ENCODE measurements around the gene LRRC32. TPM values are rescaled to one million over a fixed set of nuclear protein-coding genes. Genes with fewer than 3 reads are reported as not detected.

Gene LRRC32, protein sequence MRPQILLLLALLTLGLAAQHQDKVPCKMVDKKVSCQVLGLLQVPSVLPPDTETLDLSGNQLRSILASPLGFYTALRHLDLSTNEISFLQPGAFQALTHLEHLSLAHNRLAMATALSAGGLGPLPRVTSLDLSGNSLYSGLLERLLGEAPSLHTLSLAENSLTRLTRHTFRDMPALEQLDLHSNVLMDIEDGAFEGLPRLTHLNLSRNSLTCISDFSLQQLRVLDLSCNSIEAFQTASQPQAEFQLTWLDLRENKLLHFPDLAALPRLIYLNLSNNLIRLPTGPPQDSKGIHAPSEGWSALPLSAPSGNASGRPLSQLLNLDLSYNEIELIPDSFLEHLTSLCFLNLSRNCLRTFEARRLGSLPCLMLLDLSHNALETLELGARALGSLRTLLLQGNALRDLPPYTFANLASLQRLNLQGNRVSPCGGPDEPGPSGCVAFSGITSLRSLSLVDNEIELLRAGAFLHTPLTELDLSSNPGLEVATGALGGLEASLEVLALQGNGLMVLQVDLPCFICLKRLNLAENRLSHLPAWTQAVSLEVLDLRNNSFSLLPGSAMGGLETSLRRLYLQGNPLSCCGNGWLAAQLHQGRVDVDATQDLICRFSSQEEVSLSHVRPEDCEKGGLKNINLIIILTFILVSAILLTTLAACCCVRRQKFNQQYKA
- total RNA-seq (2013), result 0.10 TPM
- polyA plus RNA-seq (1 to 10 TPM in 1 of 3 donors, not detected in 2; 1.5 TPM), polyA minus RNA-seq (0.24 and 1.1 TPM in 2 replicates), total RNA-seq (0.37 to 4.2 (median 1.5) reads per million in 11 experiments)

DNA sequence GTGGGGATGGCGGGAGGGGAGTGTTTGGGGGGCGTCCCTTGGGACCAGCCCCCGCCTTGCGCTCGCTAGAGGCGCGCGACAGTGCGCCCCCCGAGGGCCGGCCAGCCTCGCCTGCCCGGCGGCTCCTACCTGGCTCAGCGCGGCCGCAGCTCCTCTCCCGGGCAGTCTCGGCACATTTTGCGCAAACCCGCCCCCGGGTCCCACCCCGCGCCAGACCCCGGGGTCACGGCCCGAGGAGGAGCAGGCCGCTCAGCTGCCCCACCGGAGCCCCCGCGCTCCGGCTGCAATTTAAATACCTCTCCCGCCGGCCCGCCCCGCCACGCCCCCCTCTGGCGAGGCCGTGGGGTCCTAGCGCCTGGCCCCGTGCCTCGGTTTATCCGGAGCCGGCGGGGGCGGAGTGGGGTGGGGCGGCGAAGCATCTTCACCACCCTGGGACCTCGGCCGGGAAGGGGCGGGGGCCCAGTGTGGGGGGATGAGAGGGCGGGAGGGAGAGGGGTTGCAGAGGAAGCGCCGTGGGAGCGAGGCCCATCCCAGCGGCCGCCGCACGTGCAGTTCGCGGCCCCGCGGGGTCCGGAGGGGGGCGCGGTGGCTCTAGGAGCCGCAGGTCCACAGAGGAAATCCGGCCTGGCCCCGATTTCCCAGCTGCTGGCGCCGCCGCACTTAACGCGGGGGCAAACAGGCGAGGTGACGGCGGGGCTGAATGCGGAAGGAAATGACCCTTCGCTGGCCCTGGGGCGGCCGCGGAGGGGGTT lies at the start of gene LRRC32:
TSS of gene LRRC32 (minus strand) at position 263 of the 752 bp plus-strand sequence. CDS start 4,793 bp downstream, outside the sequence.
- H3K27me3 Mint-ChIP-seq (ENCODE audit: low read depth in 3 of 3), result peaks cover 44 to 80% (median 57%) of the 10 kb centered on the region in 3 donors
- WGBS (ENCODE audit: insufficient coverage), result under 1% methylated on average over 77 of the region's 82 CpGs
- peak; percentile 76 to 84 (median 81) for DNase-seq
- Histone ChIP-seq H3K79me2 (ENCODE audit: insufficient read depth, low read length) (no peaks in the 10 kb centered on the region), H3K27me3 (ENCODE audit: control insufficient read depth in 2 of 2, insufficient read depth in 2 of 2, low read length in 2 of 2) (peaks cover 25 to 60% of the 10 kb centered on the region in 2 donors), H3K4me2 (replicated peaks; ENCODE audit: extremely low read depth, low read length, poor library complexity, severe bottlenecking) (peak within 1 kb of the TSS; percentile 77), H3K36me3 (replicated peaks in 1 of 2; ENCODE audit: control insufficient read depth in 1 of 2, insufficient read depth in 2 of 2, low read length in 2 of 2) (no peaks in the 10 kb centered on the region), H3K4me1 (ENCODE audit: control insufficient read depth in 1 of 2, insufficient read depth in 2 of 2, low read length in 2 of 2) (peaks cover 27 to 35% of the 10 kb centered on the region in 2 donors), H3K9me3 (replicated peaks in 1 of 2; ENCODE audit: control insufficient read depth in 1 of 2, insufficient read depth in 1 of 2, low read length in 2 of 2) (no peaks in the 10 kb centered on the region), H3K4me3 (replicated peaks in 1 of 3; ENCODE audit: low read depth in 2 of 3, low read length in 3 of 3) (peak within 1 kb of the TSS in 2 of 3 experiments; percentile 0 to 65), H2AFZ (ENCODE audit: insufficient read depth, low read depth, low read length, poor library complexity, severe bottlenecking) (peak within 1 kb of the TSS; percentile 52), H4K20me1 (ENCODE audit: insufficient read depth, low read length) (no peaks in the 10 kb centered on the region), H3K9ac (ENCODE audit: insufficient read depth, low read length, poor library complexity, severe bottlenecking) (peak within 1 kb of the TSS; percentile 53), H3K27ac (ENCODE audit: low read depth in 1 of 2, low read length in 2 of 2) (no peak within 1 kb of the TSS)
- TF ChIP-seq, protein P1, sequence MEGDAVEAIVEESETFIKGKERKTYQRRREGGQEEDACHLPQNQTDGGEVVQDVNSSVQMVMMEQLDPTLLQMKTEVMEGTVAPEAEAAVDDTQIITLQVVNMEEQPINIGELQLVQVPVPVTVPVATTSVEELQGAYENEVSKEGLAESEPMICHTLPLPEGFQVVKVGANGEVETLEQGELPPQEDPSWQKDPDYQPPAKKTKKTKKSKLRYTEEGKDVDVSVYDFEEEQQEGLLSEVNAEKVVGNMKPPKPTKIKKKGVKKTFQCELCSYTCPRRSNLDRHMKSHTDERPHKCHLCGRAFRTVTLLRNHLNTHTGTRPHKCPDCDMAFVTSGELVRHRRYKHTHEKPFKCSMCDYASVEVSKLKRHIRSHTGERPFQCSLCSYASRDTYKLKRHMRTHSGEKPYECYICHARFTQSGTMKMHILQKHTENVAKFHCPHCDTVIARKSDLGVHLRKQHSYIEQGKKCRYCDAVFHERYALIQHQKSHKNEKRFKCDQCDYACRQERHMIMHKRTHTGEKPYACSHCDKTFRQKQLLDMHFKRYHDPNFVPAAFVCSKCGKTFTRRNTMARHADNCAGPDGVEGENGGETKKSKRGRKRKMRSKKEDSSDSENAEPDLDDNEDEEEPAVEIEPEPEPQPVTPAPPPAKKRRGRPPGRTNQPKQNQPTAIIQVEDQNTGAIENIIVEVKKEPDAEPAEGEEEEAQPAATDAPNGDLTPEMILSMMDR (IDR thresholded peaks at IDR 0.05), result no peak
- H3K9me3 Mint-ChIP-seq, result peaks cover 0 to 11% (median 3%) of the 10 kb centered on the region in 7 donors
- H3K36me3 Mint-ChIP-seq, result peaks cover 4 to 31% of the 10 kb centered on the region in 2 donors
- H3K4me1 Mint-ChIP-seq, result peaks cover 35% of the 10 kb centered on the region
- H3K27ac Mint-ChIP-seq, result peak within 1 kb of the TSS in 6 of 7 donors; percentile 53 to 93 (median 77)
- intact Hi-C loops (cut with micrococcal nuclease), result loop anchor here (2.0 to 5.0 kb wide), 2 partner anchors 38 to 42 kb away; no protein-coding TSS in a partner anchor
- H3K4me3 Mint-ChIP-seq, result peak within 1 kb of the TSS; percentile 73 to 83

All from CD14-positive monocyte (primary cell).